H1 (cell line): Measurements from ENCODE around the gene PPP1R14B. TPM values are rescaled to one million over a fixed set of nuclear protein-coding genes. Genes with fewer than 3 reads are reported as not detected.

Source experiments
- CTCF ChIA-PET: fragments of 300-600 bp; sonication (Branson Sonifier 250); formaldehyde crosslinking; loops from one replicate; lab custom pipeline; 2021; ENCODE audit not compliant: partially characterized antibody; lab: Charles Lee
- POLR2A ChIA-PET: fragments of 300-600 bp; sonication (Branson Sonifier 250); formaldehyde crosslinking; loops from one replicate; lab custom pipeline; 2021; ENCODE audit warnings: inconsistent platforms; ENCODE audit not compliant: partially characterized antibody; lab: Charles Lee
- DNase-seq, 2 experiments: peaks; one replicate each; pipeline versions ENCODE4 v3.0.0 to v3.0.0-alpha.2; 2010 to 2022; ENCODE audit warnings: low spot score in 2 of 2, low read depth in 1 of 2, mixed read lengths in 1 of 2
- FAIRE-seq: peaks from 2 replicates; lab custom pipeline; 2011; peaks lifted over from hg19 to GRCh38; lab: Jason Lieb, UNC
- H2AFZ ChIP-seq: 2 replicates; pipeline ENCODE4 v1.8.1; 2012; ENCODE audit warnings: low read length, inconsistent platforms
- H2AK5ac ChIP-seq: 2 replicates; pipeline ENCODE4 v1.6.1; 2013; ENCODE audit warnings: low read depth, low read length
- H2BK120ac ChIP-seq: replicated peaks from 2 replicates; pipeline ENCODE3; 2013; ENCODE audit warnings: low read depth, low read length, inconsistent platforms
- H2BK12ac ChIP-seq: 2 replicates; pipeline ENCODE4 v1.6.1; 2013; ENCODE audit warnings: low read depth, low read length
- H2BK15ac ChIP-seq: 2 replicates; pipeline ENCODE4 v1.6.1; 2013; ENCODE audit warnings: low read length
- H2BK20ac ChIP-seq: 2 replicates; pipeline ENCODE4 v1.6.1; 2013; ENCODE audit warnings: low read length
- H2BK5ac ChIP-seq: 2 replicates; pipeline ENCODE4 v1.6.1; 2013; ENCODE audit warnings: low read depth, low read length
- H3K14ac ChIP-seq: 2 replicates; pipeline ENCODE4 v1.6.1; 2013; ENCODE audit warnings: inconsistent platforms; ENCODE audit not compliant: insufficient read length
- H3K18ac ChIP-seq: 2 replicates; pipeline ENCODE4 v1.6.1; 2013; ENCODE audit warnings: low read length; ENCODE audit errors: extremely low read depth
- H3K23ac ChIP-seq: 2 replicates; pipeline ENCODE4 v1.6.1; 2013; ENCODE audit warnings: inconsistent platforms; ENCODE audit not compliant: insufficient read length
- H3K23me2 ChIP-seq: 2 replicates; pipeline ENCODE4 v1.6.1; 2013; ENCODE audit warnings: low read depth, low read length
- H3K27ac ChIP-seq: 2 replicates; pipeline ENCODE4 v1.6.1; 2011; ENCODE audit warnings: low read depth, low read length, inconsistent platforms
- H3K27me3 ChIP-seq, 4 experiments: replicated peaks in 1 of 4; 1 replicate in 1 of 4; 2 replicates in 3 of 4; pipeline versions ENCODE4 v1.6.1 to v1.8.1; 2011 to 2013; ENCODE audit warnings: low read length in 3 of 4, mild to moderate bottlenecking in 3 of 4, inconsistent platforms in 2 of 4, mixed read lengths in 2 of 4, moderate library complexity in 1 of 4; ENCODE audit not compliant: control insufficient read depth in 3 of 4, insufficient read depth in 3 of 4; ENCODE audit errors: extremely low read depth in 1 of 4
- H3K36me3 ChIP-seq, 4 experiments: 2 replicates each; pipeline versions ENCODE4 v1.6.1 to v1.8.1; 2011 to 2013; ENCODE audit warnings: mild to moderate bottlenecking in 4 of 4, low read length in 3 of 4, moderate library complexity in 2 of 4, control low read depth in 1 of 4, inconsistent platforms in 1 of 4; ENCODE audit not compliant: insufficient read depth in 4 of 4, control insufficient read depth in 2 of 4
- H3K4ac ChIP-seq: replicated peaks from 2 replicates; pipeline ENCODE3; 2013; ENCODE audit warnings: low read length, low read depth, mixed read lengths, inconsistent platforms; ENCODE audit not compliant: insufficient read length
- H3K4me1 ChIP-seq, 4 experiments: replicated peaks in 1 of 4; 1 replicate in 1 of 4; 2 replicates in 3 of 4; pipeline versions ENCODE4 v1.6.1 to v1.8.1; 2011 to 2013; ENCODE audit warnings: low read length in 3 of 4, inconsistent platforms in 2 of 4, mixed read lengths in 1 of 4; ENCODE audit not compliant: insufficient read depth in 4 of 4, control insufficient read depth in 3 of 4
- H3K4me2 ChIP-seq, 2 experiments: 2 replicates each; pipeline versions ENCODE4 v1.6.1 to v1.8.1; 2011 to 2013; ENCODE audit warnings: low read depth in 2 of 2, low read length in 2 of 2, control low read depth in 1 of 2, inconsistent platforms in 1 of 2, mild to moderate bottlenecking in 1 of 2; ENCODE audit not compliant: insufficient read depth in 1 of 2
- H3K4me3 ChIP-seq, 4 experiments: fragments of 200-600, 300-600 bp in 1 of 4; sonication (generic), shearing (Covaris generic), sonication (Bioruptor Twin) in 1 of 4; 2 replicates each; pipeline versions ENCODE4 v1.5.1 to v1.8.1; 2011 to 2016; ENCODE audit warnings: low read length in 4 of 4, low read depth in 3 of 4, control low read depth in 2 of 4, inconsistent platforms in 2 of 4, mild to moderate bottlenecking in 2 of 4, mixed read lengths in 1 of 4, moderate library complexity in 1 of 4; ENCODE audit not compliant: insufficient read depth in 2 of 4; ENCODE audit errors: extremely low read depth in 1 of 4
- H3K56ac ChIP-seq: replicated peaks from 2 replicates; pipeline ENCODE3; 2013; ENCODE audit warnings: low read depth, mild to moderate bottlenecking, mixed read lengths, low read length, inconsistent platforms; ENCODE audit not compliant: insufficient read length
- H3K79me1 ChIP-seq: 2 replicates; pipeline ENCODE4 v1.6.1; 2013; ENCODE audit warnings: low read depth, low read length, control low read depth
- H3K79me2 ChIP-seq, 2 experiments: 2 replicates each; pipeline versions ENCODE4 v1.6.1 to v1.8.1; 2012 to 2013; ENCODE audit warnings: low read length in 2 of 2, mild to moderate bottlenecking in 2 of 2, inconsistent platforms in 1 of 2; ENCODE audit not compliant: insufficient read depth in 2 of 2, control insufficient read depth in 1 of 2
- H3K9ac ChIP-seq, 4 experiments: replicated peaks in 1 of 4; 1 replicate in 1 of 4; 2 replicates in 3 of 4; pipeline versions ENCODE4 v1.6.1 to v1.8.1; 2011 to 2013; ENCODE audit warnings: low read depth in 3 of 4, low read length in 3 of 4, control low read depth in 2 of 4, mild to moderate bottlenecking in 2 of 4, moderate library complexity in 2 of 4, inconsistent platforms in 1 of 4; ENCODE audit errors: extremely low read depth in 1 of 4
- H3K9me3 ChIP-seq, 2 experiments: 2 replicates each; pipeline versions ENCODE4 v1.6.1 to v1.8.1; 2012 to 2013; ENCODE audit warnings: mild to moderate bottlenecking in 2 of 2, moderate library complexity in 2 of 2, control low read depth in 1 of 2, inconsistent platforms in 1 of 2, low read depth in 1 of 2, low read length in 1 of 2, mixed read lengths in 1 of 2; ENCODE audit not compliant: insufficient read depth in 2 of 2
- H4K20me1 ChIP-seq, 2 experiments: replicated peaks in 1 of 2; 2 replicates each; pipeline versions ENCODE3 to v1.8.1; 2011 to 2013; ENCODE audit warnings: inconsistent platforms in 2 of 2, low read length in 2 of 2, mild to moderate bottlenecking in 1 of 2; ENCODE audit not compliant: insufficient read depth in 2 of 2, control insufficient read depth in 1 of 2
- H4K5ac ChIP-seq: 2 replicates; pipeline ENCODE4 v1.6.1; 2013; ENCODE audit warnings: low read length, low read depth, mixed read lengths, inconsistent platforms; ENCODE audit not compliant: insufficient read length
- H4K8ac ChIP-seq: 2 replicates; pipeline ENCODE4 v1.8.0; 2013; ENCODE audit warnings: mild to moderate bottlenecking, moderate library complexity, low read length, inconsistent platforms; ENCODE audit not compliant: insufficient read depth; ENCODE audit errors: extremely low read depth
- H4K91ac ChIP-seq: replicated peaks from 2 replicates; pipeline ENCODE3; 2013; ENCODE audit warnings: low read length, mixed read lengths, inconsistent platforms; ENCODE audit not compliant: insufficient read length
- ASH2L ChIP-seq: fragments of 200-600, 300-600 bp; sonication (generic); IDR thresholded peaks from one replicate; pipeline ENCODE4 v1.7.1; 2017; ENCODE audit warnings: low read length
- CHD2 ChIP-seq: IDR thresholded peaks from 2 replicates; pipeline ENCODE4 v1.6.1; 2012; ENCODE audit warnings: low read length, improper control_type of control experiment
- CREB1 ChIP-seq: IDR thresholded peaks from 2 replicates; pipeline ENCODE4 v1.6.1; 2012; ENCODE audit warnings: inconsistent platforms
- JUN ChIP-seq: IDR thresholded peaks from 2 replicates; pipeline ENCODE4 v1.6.1; 2011; ENCODE audit warnings: low read depth, mild to moderate bottlenecking, improper control_type of control experiment, low read length
- KDM4A ChIP-seq: IDR thresholded peaks from one replicate; pipeline ENCODE4 v1.7.1; 2012; ENCODE audit warnings: low read depth, mild to moderate bottlenecking, moderate library complexity, low read length, inconsistent platforms; ENCODE audit not compliant: severe bottlenecking
- RAD21 ChIP-seq, 2 experiments: IDR thresholded peaks in 1 of 2; conservative IDR thresholded peaks in 1 of 2; 2 replicates each; pipeline ENCODE4 v1.6.1; 2011; ENCODE audit warnings: low read depth in 2 of 2, low read length in 2 of 2, improper control_type of control experiment in 1 of 2, inconsistent platforms in 1 of 2, mild to moderate bottlenecking in 1 of 2, moderate library complexity in 1 of 2
- SIN3A ChIP-seq, 2 experiments: IDR thresholded peaks in 1 of 2; conservative IDR thresholded peaks in 1 of 2; 2 replicates each; pipeline ENCODE4 v1.6.1; 2011 to 2012; ENCODE audit warnings: low read length in 2 of 2, improper control_type of control experiment in 1 of 2, low read depth in 1 of 2, mild to moderate bottlenecking in 1 of 2
- SP4 ChIP-seq: IDR thresholded peaks from 2 replicates; pipeline ENCODE4 v1.6.1; 2012; ENCODE audit warnings: low read length, inconsistent platforms
- SUZ12 ChIP-seq: fragments of 200-600 bp; sonication (generic); IDR thresholded peaks from 2 replicates; pipeline ENCODE4 v1.6.1; 2012; ENCODE audit warnings: mild to moderate bottlenecking, inconsistent platforms, low read length, moderate library complexity, mixed read lengths
- TCF12 ChIP-seq: IDR thresholded peaks from 2 replicates; pipeline ENCODE4 v1.6.1; 2011; ENCODE audit warnings: low read depth, mild to moderate bottlenecking, low read length
- TEAD4 ChIP-seq: IDR thresholded peaks from 2 replicates; pipeline ENCODE4 v1.6.1; 2012; ENCODE audit warnings: low read depth, low read length, inconsistent platforms, mixed read lengths
- WGBS, 2 experiments: shearing (Covaris generic) in 1 of 2; methylation state at CpG; one replicate each; pipeline versions ENCODE4 v1.1.6 to v1.1.7; 2013 to 2015; ENCODE audit warnings: low lambda C conversion rate in 2 of 2, mixed read lengths in 2 of 2, inconsistent platforms in 1 of 2, low coverage in 1 of 2, missing lambda C conversion rate in 1 of 2; ENCODE audit not compliant: insufficient replicate concordance in 2 of 2, insufficient coverage in 1 of 2, insufficient read length in 1 of 2; ENCODE audit errors: extremely low coverage in 1 of 2, missing lambda C conversion rate in 1 of 2; 5-methylcytosine and 5-hydroxymethylcytosine counted together
- polyA plus RNA-seq, 7 experiments: library from polyadenylated mRNA; depleted of rRNA in 3 of 7; stranded (reverse) in 5 of 7; unstranded in 2 of 7; fragments of >200 nt in 5 of 7; fragments of 200-250 nt in 2 of 7; gene quantifications; 1 replicate in 5 of 7; 2 replicates in 1 of 7; 4 replicates in 1 of 7; pipeline versions ENCODE4 v1.2.1 to v1.2.3, GENCODE V29; 2011 to 2013; ENCODE audit warnings: missing spikeins in 2 of 7, mixed read lengths in 2 of 7
- total RNA-seq: library from RNA; stranded (reverse); fragmentation: NEBNext Ultra II Directional; extraction: Animal tissue kit (Norgen Biotek cat#: 25700); gene quantifications from 2 replicates; pipeline ENCODE4 v1.2.1, GENCODE V29; 2021

The PPP1R14B gene
- total and polyA plus RNA-seq, 2 of the 8 experiments (the other 6 are each of a cell fraction or from before 2014, with no cell fraction given): 265 to 419 TPM

- peak within 1 kb of the TSS; percentile 9; the same call in 1 of the 2 replicates for H2BK5ac ChIP-seq
- H3K23ac ChIP-seq: no peak within 1 kb of the TSS
- no peaks in the 10 kb centered on the region for H3K9me3 ChIP-seq
- peak within 1 kb of the TSS; percentile 73 for H4K8ac ChIP-seq
- 2% methylated on average over 45 of the region's 62 CpGs; no CpG with 5 or more reads in 1 of the 2 experiments for WGBS, 2 experiments
- H2BK15ac ChIP-seq: no peak within 1 kb of the TSS
- no peak within 1 kb of the TSS for H4K5ac ChIP-seq
- H3K4me2 ChIP-seq: peak within 1 kb of the TSS; percentile 87 to 97
- H3K23me2 ChIP-seq: peaks cover 24% of the 10 kb centered on the region
- H3K14ac ChIP-seq: no peak within 1 kb of the TSS
- ChIA-PET CTCF (interaction anchor here (0.6 to 8.6 kb wide), 2 partner anchors 24 to 34 kb away, joined by 3 to 51 read pairs; partner anchors contain the start of gene FERMT3), POLR2A (interaction anchor here (0.9 to 11.9 kb wide), 5 partner anchors 16 to 88 kb away, joined by 3 to 190 read pairs (median 3); partner anchors contain the start of genes FKBP2, PLCB3 and PPP1R14B)
- DNase-seq (peak in 1 of 2 experiments; percentile 96), FAIRE-seq (no peak)
- H3K79me2 ChIP-seq: no peaks in the 10 kb centered on the region
- no peak within 1 kb of the TSS for H2BK20ac ChIP-seq
- peak within 1 kb of the TSS; percentile 70 to 80 (median 76) for H3K4me3 ChIP-seq
- H3K27ac ChIP-seq: no peak within 1 kb of the TSS; the same call in 1 of the 2 replicates
- no peak within 1 kb of the TSS for H4K91ac ChIP-seq
- peak within 1 kb of the TSS; percentile 47 for H3K56ac ChIP-seq
- 0 out of 2 replicates have a peak within 1 kb of the TSS, but pooled peaks have one; percentile 9 for H2BK12ac ChIP-seq
- H3K9ac ChIP-seq: peak within 1 kb of the TSS in 3 of 4 experiments; percentile 38 to 76 (median 44); a peak in 6 of 7 replicates
- no peaks in the 10 kb centered on the region; the same call in 1 of the 2 replicates for H3K79me1 ChIP-seq
- H2AK5ac ChIP-seq: no peak within 1 kb of the TSS
- peaks cover 0 to 2% of the 10 kb centered on the region in 2 experiments for H4K20me1 ChIP-seq
- H3K4ac ChIP-seq: no peak within 1 kb of the TSS
- H2AFZ ChIP-seq: peak within 1 kb of the TSS; percentile 26; the same call in 1 of the 2 replicates
- H3K36me3 ChIP-seq: no peaks in the 10 kb centered on the region
- H3K18ac ChIP-seq: peak within 1 kb of the TSS; percentile 71
- peaks cover 0 to 33% (median 14%) of the 10 kb centered on the region in 4 experiments; a peak in 6 of 7 replicates for H3K4me1 ChIP-seq
- no peak within 1 kb of the TSS for H2BK120ac ChIP-seq
- H3K27me3 ChIP-seq: peaks cover 0 to 10% (median 6%) of the 10 kb centered on the region in 4 experiments; a peak in 4 of 7 replicates
- 0 out of 2 replicates have a peak, but pooled peaks have one; percentile 4 for TF ChIP-seq TCF12
- TF ChIP-seq SUZ12: no peak
- no peak for TF ChIP-seq CHD2
- TF ChIP-seq SIN3A (conservative IDR thresholded peaks at IDR 0.05 in 1 of 2, IDR thresholded peaks at IDR 0.05 in 1 of 2; ENCODE audit: low read depth in 1 of 2, low read length in 2 of 2): peak in 1 of 2 experiments; percentile 93; a peak in 2 of 4 replicates
- no peak for TF ChIP-seq TEAD4
- peak; percentile 46 for TF ChIP-seq ASH2L
- 0 out of 2 replicates have a peak, but pooled peaks have one; percentile 23 for TF ChIP-seq SP4
- peak; percentile 76 for TF ChIP-seq KDM4A
- TF ChIP-seq CREB1: peak; percentile 75
- TF ChIP-seq RAD21 (IDR thresholded peaks at IDR 0.05 in 1 of 2, conservative IDR thresholded peaks at IDR 0.05 in 1 of 2; ENCODE audit: low read depth in 2 of 2, low read length in 2 of 2): no peak
- TF ChIP-seq JUN: no peak
Observed at GRCh38 chr11:64230171-64230984, 16.4 kb downstream of the PPP1R14B start, which contains the start of gene DNAJC4. Gene DNAJC4, plus strand, starts transcription at chr11:64230548. Its CDS starts 307 bp downstream, at chr11:64230855.
